Stomach (tissue), 9 donors: ENCODE results near the gene FIGNL1. TPM values are rescaled to one million over a fixed set of nuclear protein-coding genes. Genes with fewer than 3 reads are reported as not detected.

Experiments used
- DNase-seq, 2 donors: peaks; one replicate each; pipeline versions ENCODE4 v3.0.0 to v3.0.0-alpha.2; 2013 to 2019
- H3K27ac ChIP-seq, 5 donors: fragments of 200-600 bp in 4 of 5; sonication (generic) in 4 of 5; one replicate each; pipeline ENCODE4 v1.5.1; 2013 to 2019; ENCODE audit warnings: mild to moderate bottlenecking in 1 of 5, moderate library complexity in 1 of 5
- H3K27me3 ChIP-seq, 3 donors: fragments of 200-600 bp; sonication (generic); one replicate each; pipeline ENCODE4 v1.5.1; 2017 to 2019; ENCODE audit warnings: mixed run types in 1 of 3
- H3K36me3 ChIP-seq, 4 donors: fragments of 200-600 bp; sonication (generic); 1 replicate in 3 of 4; 2 replicates in 1 of 4; pipeline ENCODE4 v1.5.1; 2016 to 2019
- H3K4me1 ChIP-seq, 4 donors: fragments of 200-600 bp; sonication (generic); one replicate each; pipeline ENCODE4 v1.5.1; 2016 to 2019
- H3K4me3 ChIP-seq, 4 donors: fragments of 200-600 bp; sonication (generic) in 3 of 4; one replicate each; pipeline ENCODE4 v1.5.1; 2016 to 2019; ENCODE audit warnings: mild to moderate bottlenecking in 1 of 4
- H3K9me3 ChIP-seq, 4 donors: fragments of 200-600 bp; sonication (generic); one replicate each; pipeline ENCODE4 v1.5.1; 2016 to 2019
- WGBS, 5 donors: extraction: QIAGEN DNeasy Blood & Tissue Kit in 3 of 5; methylation state at CpG; one replicate each; pipeline versions ENCODE4 v1.1.5 to v1.1.7; 2013 to 2018; 5-methylcytosine and 5-hydroxymethylcytosine counted together
- intact Hi-C: fragments of 100-400 bp; cut with DNase I; formaldehyde crosslinking; loops from one replicate; pipeline ENCODE4 v1.15.1; 2023; ENCODE audit warnings: low total_unique reads
- polyA plus RNA-seq, 3 donors: library from polyadenylated mRNA; stranded (reverse); fragments of 200-250 nt; gene quantifications; one replicate each; pipeline ENCODE4 v1.2.3, GENCODE V29; 2013
- small RNA-seq, 4 donors: library from RNA; depleted of rRNA; stranded (forward); fragments of <200 nt; gene quantifications; one replicate each; pipeline ENCODE3, GENCODE V24; 2016
- total RNA-seq, 5 donors: library from RNA; depleted of rRNA; stranded (reverse); fragments of >200 nt; gene quantifications; one replicate each; pipeline versions ENCODE4 v1.1.0 to v1.2.3, GENCODE V29; 2014 to 2016
- TF ChIP-seq, protein P1 (sequence below), 7 experiments: fragments of 450-650 bp in 4 of 7; fragments of 200-600 bp in 3 of 7; sonication (generic) in 3 of 7; IDR thresholded peaks; one replicate each; pipeline ENCODE4 v1.5.1; 2016 to 2019; ENCODE audit warnings: antibody characterized with exemption in 7 of 7, control low read depth in 2 of 7, mild to moderate bottlenecking in 1 of 7
- donor health status: healthy with polysubstance abuse.
- donor health status: Bipolar disorder and iron deficiency.
- donor health status: healthy.

The FIGNL1 gene
- total and polyA plus RNA-seq, 8 donors, result 0.29 to 32.1 (median 5.1) TPM

DNA sequence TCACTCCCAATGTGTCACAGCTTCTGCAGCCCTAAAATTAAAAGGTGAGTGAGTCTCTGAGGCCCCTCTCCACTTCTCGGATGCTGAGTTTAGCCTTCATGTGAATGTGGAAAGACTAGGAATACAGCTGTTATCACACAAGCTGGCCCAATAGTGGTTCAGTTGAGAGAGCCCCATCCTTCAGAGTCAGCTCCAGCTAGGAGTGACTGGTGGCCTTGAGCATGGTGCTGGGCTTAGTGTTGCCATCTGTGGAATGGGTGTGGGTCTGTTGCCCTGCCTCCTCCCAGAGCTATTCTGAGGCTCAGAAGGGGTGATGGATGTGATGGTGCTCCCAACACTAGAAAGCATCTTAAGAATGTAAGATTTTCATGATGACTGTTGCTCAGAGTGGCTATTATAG lies 55.8 kb downstream of the FIGNL1 start:
- no peak for DNase-seq

More for the DNA sequence above, 55.8 kb downstream of the FIGNL1 start:
- Histone ChIP-seq H3K4me1 (peaks cover 0 to 9% (median 0%) of the 10 kb centered on the region in 4 donors), H3K27ac (no peak overlapping the region), H3K9me3 (no peaks in the 10 kb centered on the region), H3K4me3 (no peak overlapping the region), H3K36me3 (peaks cover 0 to 25% (median 0%) of the 10 kb centered on the region in 4 donors), H3K27me3 (peaks cover 0 to 10% (median 0%) of the 10 kb centered on the region in 3 donors)
- TF ChIP-seq, protein P1, sequence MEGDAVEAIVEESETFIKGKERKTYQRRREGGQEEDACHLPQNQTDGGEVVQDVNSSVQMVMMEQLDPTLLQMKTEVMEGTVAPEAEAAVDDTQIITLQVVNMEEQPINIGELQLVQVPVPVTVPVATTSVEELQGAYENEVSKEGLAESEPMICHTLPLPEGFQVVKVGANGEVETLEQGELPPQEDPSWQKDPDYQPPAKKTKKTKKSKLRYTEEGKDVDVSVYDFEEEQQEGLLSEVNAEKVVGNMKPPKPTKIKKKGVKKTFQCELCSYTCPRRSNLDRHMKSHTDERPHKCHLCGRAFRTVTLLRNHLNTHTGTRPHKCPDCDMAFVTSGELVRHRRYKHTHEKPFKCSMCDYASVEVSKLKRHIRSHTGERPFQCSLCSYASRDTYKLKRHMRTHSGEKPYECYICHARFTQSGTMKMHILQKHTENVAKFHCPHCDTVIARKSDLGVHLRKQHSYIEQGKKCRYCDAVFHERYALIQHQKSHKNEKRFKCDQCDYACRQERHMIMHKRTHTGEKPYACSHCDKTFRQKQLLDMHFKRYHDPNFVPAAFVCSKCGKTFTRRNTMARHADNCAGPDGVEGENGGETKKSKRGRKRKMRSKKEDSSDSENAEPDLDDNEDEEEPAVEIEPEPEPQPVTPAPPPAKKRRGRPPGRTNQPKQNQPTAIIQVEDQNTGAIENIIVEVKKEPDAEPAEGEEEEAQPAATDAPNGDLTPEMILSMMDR (IDR thresholded peaks at IDR 0.05), result no peak
- intact Hi-C loops, result no loop called here
- 76 to 91% (median 85%) methylated on average over 1 of the region's 1 CpG for WGBS, 5 donors

Small RNA genes lying within 50 kb of the gene (small RNA-seq; reads per million reads assigned to genes)
- gene RNU6-1091P, result 0 reads per million in 4 donors

Other genes starting within 250 kb of the FIGNL1 start
- 100 to 1,000 TPM in 1 of 5 donors, 10 to 100 TPM in 3, 1 to 10 TPM in 1; 4.5 to 139 (median 14.0) TPM for gene IKZF1, start 145.6 kb downstream of the FIGNL1 start, total RNA-seq
- 1 to 10 TPM; 1.5 to 6.4 (median 1.8) TPM for gene IKZF1, start 145.6 kb downstream of the FIGNL1 start, polyA plus RNA-seq
- gene DDC, start 115.1 kb upstream of the FIGNL1 start, total RNA-seq, result 10 to 100 TPM in 2 of 5 donors, not detected in 3; 10.3 to 95.0 TPM
- gene DDC, start 115.1 kb upstream of the FIGNL1 start, polyA plus RNA-seq, result 1 to 10 TPM in 2 of 3 donors, under 1 TPM in 1; 0.95 to 4.7 (median 2.2) TPM